Ishikawa (cell line): ENCODE results near the gene GJC1.

Experiments used
- CEBPB ChIP-seq: IDR thresholded peaks from 2 replicates; pipeline ENCODE4 v1.6.1; 2012
- CREB1 ChIP-seq: IDR thresholded peaks from 2 replicates; pipeline ENCODE4 v1.6.1; 2012; ENCODE audit warnings: low read depth
- EGR1 ChIP-seq: IDR thresholded peaks from 2 replicates; pipeline ENCODE4 v1.6.1; 2012
- EP300 ChIP-seq: IDR thresholded peaks from 2 replicates; pipeline ENCODE4 v1.6.1; 2012; ENCODE audit warnings: borderline replicate concordance
- FOXM1 ChIP-seq: IDR thresholded peaks from 2 replicates; pipeline ENCODE4 v1.6.1; 2012; ENCODE audit warnings: low read depth, borderline replicate concordance
- MAX ChIP-seq: IDR thresholded peaks from 2 replicates; pipeline ENCODE4 v1.6.1; 2012
- NFIC ChIP-seq: IDR thresholded peaks from 2 replicates; pipeline ENCODE4 v1.6.1; 2012
- RAD21 ChIP-seq: IDR thresholded peaks from 2 replicates; pipeline ENCODE4 v1.6.1; 2012; ENCODE audit warnings: low read depth
- REST ChIP-seq: IDR thresholded peaks from 2 replicates; pipeline ENCODE4 v1.6.1; 2012; ENCODE audit warnings: low read depth, mild to moderate bottlenecking
- TAF1 ChIP-seq: IDR thresholded peaks from 2 replicates; pipeline ENCODE4 v1.6.1; 2012; ENCODE audit warnings: low read depth, mild to moderate bottlenecking
- TCF12 ChIP-seq: IDR thresholded peaks from 2 replicates; pipeline ENCODE4 v1.6.1; 2012; ENCODE audit warnings: low read depth
- TEAD4 ChIP-seq: IDR thresholded peaks from 2 replicates; pipeline ENCODE4 v1.6.1; 2012
- USF1 ChIP-seq: IDR thresholded peaks from 2 replicates; pipeline ENCODE4 v1.6.1; 2012
- YY1 ChIP-seq: IDR thresholded peaks from 2 replicates; pipeline ENCODE4 v1.6.1; 2012; ENCODE audit warnings: low read depth
- ZBTB7A ChIP-seq: IDR thresholded peaks from 2 replicates; pipeline ENCODE4 v1.6.1; 2012; ENCODE audit warnings: low read depth

GJC1 gene

GRCh38 chr17:44775838-44776621, 54.1 kb downstream of the GJC1 start:
- TF ChIP-seq TCF12 (no peak), USF1 (no peak), REST (no peak), NFIC (no peak), MAX (no peak), CEBPB (no peak), EP300 (no peak), TEAD4 (no peak), FOXM1 (no peak), RAD21 (no peak), EGR1 (no peak), YY1 (no peak), CREB1 (no peak; the same call in 1 of the 2 replicates), ZBTB7A (no peak), TAF1 (no peak; the same call in 1 of the 2 replicates)

- TF ChIP-seq EGR1: no peak
- TF ChIP-seq NFIC: no peak
- peak; percentile 69; the same call in 1 of the 2 replicates for TF ChIP-seq YY1
- peak; percentile 19; the same call in 1 of the 2 replicates for TF ChIP-seq USF1
- no peak for TF ChIP-seq CEBPB
- TF ChIP-seq TAF1: peak; percentile 27; the same call in 1 of the 2 replicates
- TF ChIP-seq MAX: peak; percentile 96
- no peak for TF ChIP-seq FOXM1
- peak; percentile 50; the same call in 1 of the 2 replicates for TF ChIP-seq CREB1
- TF ChIP-seq TEAD4: 0 out of 2 replicates have a peak, but pooled peaks have one; percentile 18
- no peak for TF ChIP-seq TCF12
These were observed 54.8 kb downstream of the GJC1 start for GRCh38 chr17:44775136-44775837.

- no peak for TF ChIP-seq TAF1
- TF ChIP-seq RAD21: peak; percentile 97
- TF ChIP-seq FOXM1: no peak
- 0 out of 2 replicates have a peak, but pooled peaks have one; percentile 6 for TF ChIP-seq TCF12
- 0 out of 2 replicates have a peak, but pooled peaks have one; percentile 28 for TF ChIP-seq YY1
- TF ChIP-seq ZBTB7A: peak; percentile 64; the same call in 1 of the 2 replicates
These were observed 55.6 kb downstream of the GJC1 start for GRCh38 chr17:44774271-44775135.

GRCh38 chr17:44773140-44773539, 56.9 kb downstream of the GJC1 start:
- TF ChIP-seq NFIC (no peak), EGR1 (no peak), USF1 (no peak), MAX (no peak), YY1 (no peak), RAD21 (no peak), CREB1 (no peak), TAF1 (no peak), TCF12 (no peak), CEBPB (no peak), ZBTB7A (no peak), TEAD4 (no peak), REST (no peak), FOXM1 (no peak), EP300 (no peak)
